Right renal cortex interstitium (tissue), 3 donors: Measurements from ENCODE around the gene LILRA6. TPM values are rescaled to one million over a fixed set of nuclear protein-coding genes. Genes with fewer than 3 reads are reported as not detected.
"Not testable (repeated sequence)": the region's sequence is repeated elsewhere in the genome, so short reads cannot be mapped to it uniquely, and the experiment has no call there.

Source experiments
- DNase-seq, 3 donors: peaks; one replicate each; pipeline ENCODE4 v3.0.0-alpha.2; 2013; ENCODE audit warnings: low read depth in 3 of 3, low spot score in 2 of 3
- polyA plus RNA-seq, 3 donors: library from polyadenylated mRNA; unstranded; fragments of 120-200 nt; gene quantifications; one replicate each; pipeline ENCODE4 v1.2.1, GENCODE V29; 2013; ENCODE audit not compliant: insufficient read length in 3 of 3

LILRA6 gene
- polyA plus RNA-seq, 3 donors = 0.37 to 0.42 (median 0.39) TPM

- peak in 2 of 3 donors; percentile 72 to 87 for DNase-seq
These were observed 32.6 kb downstream of the LILRA6 start for GRCh38 chr19:54209811-54210494.

- no peak for DNase-seq
These were observed 33.4 kb downstream of the LILRA6 start for GRCh38 chr19:54209058-54209810.

- DNase-seq = no peak
These were observed 33.9 kb downstream of the LILRA6 start for GRCh38 chr19:54208784-54209057.

GRCh38 chr19:54207983-54208783 lies 34.4 kb downstream of the LILRA6 start:
- no peak for DNase-seq

- DNase-seq = no peak
These were observed 35.0 kb downstream of the LILRA6 start for GRCh38 chr19:54207676-54207982.

- not testable (repeated sequence) for DNase-seq
These were observed 35.4 kb downstream of the LILRA6 start for GRCh38 chr19:54207193-54207592.

- no peak for DNase-seq
These were observed 35.8 kb downstream of the LILRA6 start for GRCh38 chr19:54206831-54207177.

- no peak for DNase-seq
These were observed 36.4 kb downstream of the LILRA6 start for GRCh38 chr19:54206030-54206830.

- DNase-seq = no peak
These were observed 37.7 kb downstream of the LILRA6 start for GRCh38 chr19:54204767-54205468.

GRCh38 chr19:54203151-54203611 lies 39.4 kb downstream of the LILRA6 start:
- DNase-seq = no peak

- no peak for DNase-seq
These were observed 40.6 kb downstream of the LILRA6 start for GRCh38 chr19:54201980-54202379.

GRCh38 chr19:54201172-54201701 lies 41.4 kb downstream of the LILRA6 start:
- DNase-seq = no peak

GRCh38 chr19:54199401-54199800 lies 43.2 kb downstream of the LILRA6 start:
- DNase-seq = no peak

- DNase-seq = no peak
These were observed 45.5 kb downstream of the LILRA6 start for GRCh38 chr19:54197121-54197520.

- no peak for DNase-seq
These were observed 46.1 kb downstream of the LILRA6 start for GRCh38 chr19:54196536-54196935.

- DNase-seq = not testable (repeated sequence)
These were observed 48.1 kb downstream of the LILRA6 start for GRCh38 chr19:54194463-54194862.

- no peak for DNase-seq
These were observed 49.6 kb downstream of the LILRA6 start for GRCh38 chr19:54193011-54193410.

- no peak for DNase-seq
These were observed 50.7 kb downstream of the LILRA6 start for GRCh38 chr19:54191811-54192453.

- DNase-seq = peak in 2 of 3 donors; percentile 82 to 88
These were observed 51.4 kb downstream of the LILRA6 start, which contains the start of gene TSEN34 for GRCh38 chr19:54191011-54191810. TSEN34 (plus strand) TSS chr19:54191308; CDS start chr19:54191365, 57 bp downstream.
